Measurements from ENCODE around the gene NFIC.

The NFIC gene

DNA sequence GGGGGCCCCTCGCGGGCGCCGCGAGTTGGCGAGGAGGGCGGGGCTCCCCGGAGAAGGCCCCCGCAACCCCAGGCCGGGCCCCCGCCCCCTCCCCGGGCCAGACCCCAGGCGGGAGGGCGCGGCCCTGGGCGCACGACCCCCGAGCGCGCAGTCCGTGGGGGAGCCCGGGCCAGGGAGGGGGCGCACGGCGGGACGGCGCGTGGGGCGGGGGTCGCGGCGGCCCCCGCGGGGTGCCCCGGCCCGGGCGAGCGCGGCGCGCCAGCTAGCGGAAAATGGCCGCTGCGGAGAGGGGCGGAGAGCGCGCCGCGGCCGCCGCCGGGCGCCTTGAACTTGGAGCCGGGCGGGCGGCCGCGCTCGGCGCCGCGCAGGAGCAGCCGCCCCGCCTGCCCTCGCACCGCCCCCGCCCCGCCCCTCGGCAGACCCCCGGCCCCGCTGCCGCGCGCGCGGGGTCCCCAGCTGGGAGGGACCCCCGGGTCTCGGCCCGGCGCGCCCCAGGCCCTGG lies 6.4 kb upstream of the NFIC start:
- DNase-seq = peak; percentile 51

DNA sequence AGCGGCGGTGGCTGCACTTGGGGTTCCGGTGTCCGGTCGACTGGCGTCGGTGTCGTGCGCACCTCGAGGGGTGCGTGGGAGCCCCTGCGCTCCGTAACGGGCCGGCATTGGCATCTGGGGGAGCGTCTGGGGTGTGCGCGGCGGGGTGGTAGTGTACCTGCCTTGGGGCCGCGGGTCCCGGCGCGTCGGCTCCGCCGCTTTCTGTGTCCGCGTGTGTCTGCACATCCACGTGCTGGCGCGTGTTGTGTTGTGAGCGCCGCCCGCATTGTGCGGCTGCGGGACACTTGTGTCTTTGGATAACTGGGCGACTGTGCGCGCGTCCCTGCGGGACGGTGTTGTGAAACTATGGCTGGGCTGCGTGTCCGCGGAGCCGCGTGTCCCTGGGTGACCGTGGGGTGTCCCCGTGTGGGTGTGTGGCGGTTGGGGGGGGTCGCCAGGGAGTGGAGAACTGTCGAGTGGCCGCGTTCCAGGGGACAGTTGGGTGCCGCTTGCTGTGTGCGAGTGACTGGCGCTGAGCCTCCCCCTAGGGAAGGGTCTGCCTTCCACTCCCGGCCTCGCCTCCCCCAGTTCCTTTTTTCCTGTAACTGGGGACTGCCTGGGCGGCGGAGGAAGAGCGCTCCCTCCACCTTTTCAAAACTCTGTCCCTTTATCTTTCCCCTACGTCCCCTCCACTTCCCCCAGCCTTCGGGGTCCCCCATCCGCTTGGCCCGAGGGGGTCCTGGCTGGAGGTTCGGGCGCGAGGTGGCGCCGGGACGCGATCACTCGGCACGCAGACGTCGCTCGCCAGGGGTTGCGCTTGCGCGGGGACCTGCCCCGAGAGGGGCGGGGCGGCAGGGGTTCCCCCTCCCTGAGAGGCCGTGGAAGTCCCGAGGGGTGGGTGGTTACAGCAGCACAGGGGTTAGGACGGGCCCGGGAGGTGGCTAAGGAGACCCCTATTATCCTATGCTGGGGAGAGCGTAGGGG lies 5.7 kb upstream of the NFIC start:
- DNase-seq = peak; percentile 82

DNA sequence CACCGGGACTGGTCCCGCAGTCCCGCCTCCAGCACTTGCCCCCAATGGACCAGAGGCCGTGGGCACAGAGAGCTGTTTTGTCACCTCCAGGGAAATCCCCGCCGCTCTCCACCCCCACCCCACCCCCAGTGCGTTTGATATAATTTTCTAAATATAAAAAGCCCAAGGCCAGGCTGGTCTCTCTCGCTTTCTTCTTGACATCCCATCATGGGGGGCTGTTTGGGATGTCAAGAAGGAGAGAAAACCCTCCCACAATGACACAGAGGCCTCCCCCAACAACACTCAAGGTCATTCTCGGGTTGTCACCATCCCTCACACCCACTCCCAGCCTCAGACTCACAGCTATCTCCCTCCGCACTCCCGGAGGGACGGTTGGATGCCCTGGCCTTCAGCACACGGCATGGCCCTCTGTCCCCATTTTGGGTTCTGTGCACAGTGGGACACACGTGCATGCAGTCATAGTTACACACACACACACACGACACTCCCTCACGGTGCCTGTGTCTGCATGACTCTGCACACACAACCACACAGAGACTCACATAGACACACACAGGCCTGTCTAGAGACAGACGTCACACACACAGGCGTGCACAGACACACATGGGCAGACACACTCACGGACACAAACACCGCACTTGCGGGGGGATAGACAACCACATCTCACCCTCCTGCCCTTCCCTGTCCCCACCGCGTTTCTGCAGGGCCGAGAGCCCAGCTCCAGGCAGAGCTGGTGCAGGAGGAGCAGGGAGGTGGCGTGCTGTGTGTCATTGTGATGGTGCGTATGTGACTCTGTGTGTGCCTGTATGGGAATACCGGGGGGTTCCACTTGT lies 4.8 kb upstream of the NFIC start:
- no peak for DNase-seq

DNA sequence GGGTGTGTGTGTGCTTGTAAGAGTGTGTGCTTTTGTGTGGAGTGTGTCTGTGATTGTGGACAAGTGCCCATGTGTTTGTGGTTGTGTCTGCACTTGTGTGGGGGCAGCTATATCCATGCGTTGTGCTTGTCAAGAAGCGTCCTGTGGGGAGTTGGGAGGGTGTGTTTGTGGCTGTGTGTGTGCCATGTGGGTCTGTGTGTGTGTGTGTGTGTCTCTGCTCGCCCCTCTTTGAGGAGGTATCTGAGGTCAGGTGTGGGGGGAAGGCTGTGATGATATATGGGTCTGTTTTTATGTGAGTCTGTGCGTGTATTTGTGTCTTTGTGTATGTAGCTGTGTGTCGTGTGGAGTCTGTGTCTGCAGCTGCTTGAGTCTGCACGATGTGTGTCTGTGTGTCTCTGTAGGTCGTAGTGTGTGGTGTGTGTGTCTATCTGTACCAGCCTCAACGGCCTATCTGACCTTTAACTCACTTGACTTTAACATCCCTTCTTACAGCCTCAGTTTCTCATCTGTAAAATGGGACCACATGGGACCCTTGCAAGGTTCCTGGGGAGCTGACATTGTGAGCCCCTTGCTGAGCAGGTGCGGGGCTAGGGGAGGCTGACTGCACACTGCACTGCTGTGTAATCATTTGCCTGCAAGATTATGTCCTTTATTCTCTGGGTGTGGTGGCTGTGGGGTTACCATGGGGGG lies 4.0 kb upstream of the NFIC start:
- no peak for DNase-seq

DNA sequence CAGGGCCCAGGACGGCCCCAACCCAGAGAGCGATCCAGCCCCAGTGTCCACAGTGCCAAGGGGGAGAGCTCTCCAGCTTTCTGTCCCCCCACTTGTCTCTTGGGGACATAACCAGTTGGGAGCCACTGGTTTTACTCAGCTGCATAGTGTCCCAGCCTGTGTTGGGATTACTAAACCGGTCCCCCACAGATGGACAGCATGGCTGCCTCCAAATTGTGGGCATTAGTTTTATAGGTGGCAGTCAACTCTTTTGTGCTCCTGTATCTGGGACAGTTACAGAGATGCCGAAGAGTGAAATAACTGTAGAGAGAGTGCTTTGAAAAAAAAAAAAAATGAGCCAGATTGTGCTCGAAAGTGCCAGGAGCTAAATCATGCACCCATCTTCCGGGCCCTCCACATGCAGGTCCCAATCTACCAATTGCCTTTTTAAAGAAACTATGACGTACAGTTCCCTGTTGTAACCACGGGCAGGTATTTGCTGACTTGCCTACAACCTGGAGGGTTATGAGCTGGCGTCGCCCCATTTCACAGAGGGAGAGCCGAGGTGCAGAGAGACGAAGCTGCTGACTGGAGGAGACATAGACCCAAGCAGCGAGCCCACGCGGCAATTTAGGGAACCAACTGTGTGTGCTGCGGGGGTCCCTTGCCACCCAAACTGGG lies 2.4 kb upstream of the NFIC start:
- no peak for DNase-seq

DNA sequence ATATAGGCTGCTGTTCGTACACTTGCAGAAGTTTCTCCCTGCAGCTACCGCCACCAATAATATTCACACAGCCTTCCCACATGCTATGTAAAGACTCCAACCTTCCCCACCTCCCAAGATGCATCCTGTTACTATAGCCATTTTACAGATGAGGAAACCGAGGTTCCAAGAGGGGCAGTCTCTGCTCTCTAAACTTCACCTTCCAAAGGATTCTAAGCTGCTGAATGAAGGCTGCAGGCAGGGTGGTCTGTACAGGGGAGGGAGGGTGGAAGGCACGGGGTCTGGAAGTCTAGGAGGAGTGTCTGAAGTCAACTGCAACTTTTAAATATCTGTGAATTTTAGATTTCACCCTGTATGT lies 1.9 kb upstream of the NFIC start:
- no peak for DNase-seq

DNA sequence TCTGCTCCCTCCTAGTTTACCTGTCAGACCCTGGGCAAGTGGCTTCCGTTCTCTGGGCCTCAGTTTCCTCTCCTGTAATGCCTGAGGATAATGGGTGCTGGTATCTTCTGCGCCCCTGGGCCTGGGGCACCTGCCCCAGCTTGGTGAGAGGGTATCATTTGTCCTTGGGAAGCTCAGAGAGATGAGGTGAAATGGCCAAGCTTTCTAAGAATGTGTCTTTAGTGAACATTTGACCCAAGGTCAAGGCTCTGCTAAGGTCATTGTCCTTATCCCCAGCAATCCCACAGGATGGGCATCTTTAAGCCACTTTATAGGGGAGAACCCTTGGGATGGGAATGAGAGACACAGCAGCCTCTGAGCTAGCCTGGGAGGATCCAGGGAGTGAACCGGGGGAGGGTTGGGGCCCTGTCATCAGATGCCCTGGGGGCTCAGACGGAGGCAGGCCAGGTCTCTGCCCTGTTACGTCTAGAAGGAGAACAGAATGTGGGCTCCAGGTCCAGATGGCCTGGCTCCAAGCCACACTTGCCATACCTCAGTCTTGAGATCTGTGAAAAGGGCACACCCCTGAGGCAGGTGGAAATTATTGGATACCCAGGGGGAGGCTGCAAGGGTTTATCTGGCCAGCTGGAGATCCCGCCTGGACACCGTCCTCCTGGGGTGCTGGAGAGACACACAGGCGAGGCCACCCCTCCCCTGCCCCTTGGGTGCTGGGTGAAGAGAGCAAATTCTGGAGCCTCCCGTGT lies 1.1 kb upstream of the NFIC start:
- no peak for DNase-seq

DNA sequence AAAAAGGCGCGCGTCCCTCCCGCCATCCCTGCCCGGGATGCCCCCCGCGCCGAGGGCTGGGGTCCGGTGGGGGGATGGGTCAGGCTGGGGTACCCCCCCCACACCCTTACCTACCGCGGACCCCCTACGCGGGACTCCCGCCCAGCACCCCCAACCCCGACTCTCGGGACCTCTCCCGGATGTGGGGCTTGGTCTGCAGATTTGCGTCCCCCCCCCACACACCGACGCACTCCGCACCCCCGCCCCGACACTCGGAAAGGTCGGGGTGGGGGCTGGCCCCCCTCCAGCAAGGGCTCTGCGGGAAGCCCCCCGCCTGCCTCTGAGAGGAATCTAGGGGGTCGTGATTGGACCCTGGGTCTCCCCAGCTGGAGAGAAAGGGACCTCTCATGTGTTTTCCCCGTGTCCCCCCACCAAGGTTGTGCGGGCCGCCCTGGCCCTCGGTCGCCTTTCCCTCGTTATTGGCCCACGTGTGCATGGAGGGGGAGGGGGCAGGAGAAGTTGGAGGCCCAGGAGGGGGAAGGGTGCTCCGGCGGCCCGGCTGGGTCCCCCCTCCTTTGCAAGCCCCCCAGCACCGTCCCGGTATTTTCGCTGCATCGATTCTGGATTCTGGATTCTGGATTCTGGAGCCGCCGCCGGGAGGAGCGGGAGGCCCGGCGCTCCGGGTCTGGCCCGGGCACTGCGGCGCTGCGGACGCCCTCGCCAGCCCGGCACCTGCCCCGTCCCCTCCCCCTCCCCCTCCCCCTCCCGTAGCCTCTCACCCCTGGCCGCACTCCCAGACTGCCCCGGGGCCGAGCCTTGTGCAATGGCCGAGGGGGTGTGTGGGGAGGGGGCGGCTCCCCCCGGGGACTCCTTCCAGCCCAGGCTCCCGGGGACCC lies 607 bp downstream of the NFIC start:
- peak; percentile 44 for DNase-seq

DNA sequence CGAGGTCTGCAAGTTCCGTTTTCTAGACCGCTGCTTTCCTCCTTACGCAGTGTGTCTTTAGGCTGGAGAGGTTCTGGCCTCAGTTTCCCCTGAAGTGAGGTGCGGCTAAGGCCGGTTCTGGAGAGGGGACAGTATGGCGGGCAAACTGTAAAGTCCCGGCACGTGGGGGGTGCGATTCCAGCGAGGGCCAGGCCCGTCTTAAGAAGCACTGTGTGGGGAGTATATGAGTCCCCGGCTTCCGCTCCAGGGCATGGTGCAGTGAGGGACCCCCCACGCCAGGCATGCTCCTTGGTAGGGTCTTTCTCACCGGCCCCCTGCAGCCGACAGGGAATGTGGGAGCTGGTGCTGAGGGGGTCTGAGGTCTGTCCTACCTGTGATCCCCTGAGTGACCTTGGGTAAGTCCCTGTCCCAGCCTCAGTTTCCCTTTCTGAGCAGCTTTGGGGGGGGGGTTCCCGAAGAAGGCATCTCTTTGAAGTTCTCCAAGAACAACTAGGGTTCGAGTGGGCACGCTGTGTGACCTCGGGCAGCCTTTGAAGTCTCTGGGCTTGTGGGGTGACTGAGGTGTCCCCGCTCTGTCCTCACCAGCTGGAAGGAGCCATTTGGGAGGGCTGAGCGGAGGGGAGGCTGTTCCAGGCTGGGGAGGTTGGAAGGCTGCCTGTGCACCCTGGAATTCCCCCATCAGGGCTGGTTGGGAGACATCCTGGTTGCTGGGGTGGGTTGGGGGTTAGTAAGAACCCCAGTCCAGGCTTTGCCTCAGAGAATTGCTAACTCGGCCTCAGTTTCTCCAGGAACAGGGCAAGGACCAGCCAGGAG lies 1.5 kb downstream of the NFIC start:
- DNase-seq = no peak

DNA sequence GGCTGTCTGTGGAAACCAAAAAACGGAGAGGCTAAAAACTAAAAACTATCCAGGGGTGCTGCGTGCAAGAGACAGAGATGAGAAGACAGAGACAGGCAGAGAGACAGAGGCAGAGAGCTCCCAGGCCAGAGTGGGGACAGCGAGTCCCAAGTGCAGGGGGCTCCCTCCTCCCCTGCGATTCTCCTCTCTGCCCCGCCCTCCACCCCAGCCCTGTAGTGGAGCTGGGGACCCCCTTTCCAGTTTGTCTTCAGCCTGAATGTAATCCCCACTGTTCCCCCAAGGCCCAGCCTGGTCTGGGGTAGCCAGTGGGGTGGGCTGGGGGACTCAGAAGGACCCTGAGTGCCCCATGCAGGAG lies 2.0 kb downstream of the NFIC start:
- no peak for DNase-seq

DNA sequence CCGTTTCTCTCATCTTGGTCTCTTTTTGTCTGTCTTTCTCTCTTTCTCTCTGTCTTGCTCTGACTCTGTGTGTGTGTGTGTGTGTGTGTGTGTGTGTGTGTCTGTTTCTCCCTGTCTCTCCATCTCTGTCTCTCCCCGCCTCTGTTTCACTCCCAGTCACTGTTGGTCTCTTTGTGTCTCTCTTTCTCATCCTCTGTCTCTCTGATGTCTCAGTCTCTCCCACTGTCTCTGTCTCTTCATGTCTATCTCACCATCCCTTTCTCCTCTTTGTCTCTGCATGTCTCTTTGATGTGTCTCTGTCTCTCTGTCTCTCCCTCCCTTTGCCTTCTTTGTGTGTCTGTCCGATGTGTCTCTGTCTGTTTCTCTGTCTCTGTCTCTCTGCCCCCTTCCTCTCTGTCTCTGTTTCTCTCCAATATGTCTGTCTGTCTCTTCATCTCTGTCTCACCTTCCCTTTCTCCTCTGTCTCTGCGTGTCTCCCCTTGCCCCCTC lies 2.5 kb downstream of the NFIC start:
- no peak for DNase-seq

DNA sequence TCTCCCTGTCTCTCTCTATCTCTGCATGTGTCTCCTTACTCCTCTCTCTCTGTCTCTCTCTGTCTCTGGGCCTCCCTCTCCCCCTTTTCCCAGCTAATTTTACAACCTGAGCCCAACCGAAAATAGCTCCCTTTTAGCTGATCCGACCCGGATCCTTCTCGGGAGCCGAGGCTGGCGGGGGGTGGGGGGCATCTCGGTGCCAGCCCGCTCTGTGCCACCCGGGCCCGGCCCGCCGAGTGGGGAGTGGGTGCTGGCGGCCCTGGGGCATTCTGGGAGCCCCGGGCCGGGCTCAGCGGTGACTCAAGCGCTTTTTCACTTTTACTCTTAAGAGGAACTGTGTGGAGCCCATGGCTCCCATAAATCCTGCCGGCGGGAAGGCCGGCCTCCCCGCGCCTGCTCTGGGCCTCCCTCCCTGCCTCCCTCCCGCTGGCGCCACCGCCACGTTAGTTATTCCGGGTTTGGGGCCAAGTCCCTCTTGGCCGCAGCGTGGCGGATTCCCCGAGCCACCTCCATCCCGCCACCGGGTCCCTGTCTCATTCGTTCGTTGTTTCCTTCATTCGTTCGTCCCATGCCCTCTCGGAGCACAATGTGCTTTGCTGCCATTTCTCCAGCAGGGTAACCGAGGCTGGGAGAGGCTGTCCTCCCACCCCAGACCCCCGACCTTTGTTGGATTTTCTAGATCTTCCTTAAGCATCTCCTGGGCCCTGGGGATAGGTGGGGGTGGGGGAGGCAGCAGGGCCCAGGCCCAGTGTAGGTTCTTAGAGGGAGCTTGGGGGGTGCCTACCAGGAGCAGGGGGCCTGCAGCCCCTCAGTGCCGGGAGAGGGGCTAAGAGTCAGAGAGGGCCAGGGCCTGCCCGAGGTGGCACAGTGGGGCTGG lies 3.2 kb downstream of the NFIC start:
- DNase-seq = no peak

DNA sequence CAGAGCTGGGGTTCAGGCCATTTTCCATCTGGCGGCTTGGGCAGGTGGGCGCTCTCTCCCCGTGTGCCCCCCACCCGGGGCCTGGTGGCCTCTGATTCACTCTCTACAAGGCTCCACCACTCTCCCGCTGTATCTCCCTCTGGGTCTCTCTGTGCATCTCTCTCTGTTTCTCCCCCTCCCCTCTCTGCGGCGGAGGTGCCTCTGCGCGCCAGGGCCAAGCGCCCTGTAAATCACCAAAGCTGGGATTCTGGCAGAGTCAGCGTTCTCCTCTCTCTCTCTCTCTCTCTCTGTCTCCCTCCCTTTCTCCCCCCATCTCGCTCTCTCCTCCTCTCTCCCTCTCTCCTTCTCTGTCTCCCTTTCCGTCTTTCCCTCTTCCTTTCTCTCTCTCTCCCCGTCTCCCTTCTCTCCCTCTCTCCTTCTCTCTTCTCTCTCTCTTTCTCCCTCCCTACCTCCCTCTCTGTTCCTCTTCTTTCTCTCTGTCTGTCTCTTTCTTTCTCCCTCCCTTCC lies 3.9 kb downstream of the NFIC start:
- no peak for DNase-seq

DNA sequence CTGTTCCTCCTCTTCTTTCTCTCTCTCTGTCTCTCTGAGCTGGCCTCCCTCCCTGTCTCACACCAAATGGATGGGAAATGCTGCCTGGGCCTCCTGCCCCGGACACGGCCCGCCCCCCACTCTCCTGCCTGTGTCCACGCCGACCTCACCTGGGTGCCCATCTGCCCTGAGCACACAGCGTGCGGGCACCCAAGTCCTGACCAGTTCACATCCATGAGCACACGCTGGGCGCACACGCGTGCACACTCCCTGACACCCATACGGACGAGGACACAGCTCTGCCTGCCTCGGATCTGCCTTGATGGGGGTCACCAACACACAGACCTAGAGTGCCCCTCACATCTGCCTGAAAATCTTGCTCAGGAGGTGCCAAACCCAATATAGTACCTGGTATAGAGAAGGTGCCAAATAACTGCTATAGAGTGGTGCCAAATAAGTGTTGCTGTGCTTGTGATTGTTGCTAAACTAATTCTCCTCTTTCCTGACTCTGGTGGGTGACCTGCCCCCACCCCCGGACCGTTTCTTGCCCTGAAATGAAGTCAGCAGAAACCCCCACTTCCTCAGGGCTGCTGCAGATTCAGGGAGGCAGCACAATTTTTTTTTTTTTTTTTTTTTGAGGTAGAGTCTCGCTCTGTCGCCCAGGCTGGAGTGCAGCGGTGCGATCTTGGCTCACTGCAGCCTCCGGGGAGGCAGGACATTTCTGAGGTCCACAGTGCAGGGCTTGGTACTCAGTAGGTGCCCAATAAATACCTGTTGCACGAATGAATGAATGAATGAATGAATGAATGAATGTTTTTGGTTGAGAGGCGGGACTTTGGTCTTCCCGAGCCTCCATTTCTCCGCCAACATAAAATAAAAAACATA lies 4.6 kb downstream of the NFIC start:
- DNase-seq = no peak

DNA sequence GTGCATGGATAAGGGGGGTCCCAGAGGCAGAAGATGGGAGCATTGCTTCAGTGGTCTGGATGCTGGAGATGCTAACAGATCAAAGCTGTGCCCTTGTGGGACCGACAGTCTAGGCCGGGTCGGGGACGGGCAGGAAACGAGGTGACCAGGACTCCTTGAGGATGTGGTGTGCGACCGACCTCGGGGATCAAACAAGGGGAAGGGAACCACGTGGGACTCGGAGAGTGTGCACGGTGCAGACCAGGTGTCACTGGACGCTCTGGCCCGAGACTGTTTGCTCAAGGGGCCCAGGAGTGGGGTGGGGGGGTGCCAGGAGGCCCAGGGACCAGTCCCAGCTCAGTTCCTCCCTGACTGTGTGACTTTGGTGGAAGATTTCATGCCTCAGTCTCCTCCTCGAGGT lies 6.0 kb downstream of the NFIC start:
- DNase-seq = no peak

DNA sequence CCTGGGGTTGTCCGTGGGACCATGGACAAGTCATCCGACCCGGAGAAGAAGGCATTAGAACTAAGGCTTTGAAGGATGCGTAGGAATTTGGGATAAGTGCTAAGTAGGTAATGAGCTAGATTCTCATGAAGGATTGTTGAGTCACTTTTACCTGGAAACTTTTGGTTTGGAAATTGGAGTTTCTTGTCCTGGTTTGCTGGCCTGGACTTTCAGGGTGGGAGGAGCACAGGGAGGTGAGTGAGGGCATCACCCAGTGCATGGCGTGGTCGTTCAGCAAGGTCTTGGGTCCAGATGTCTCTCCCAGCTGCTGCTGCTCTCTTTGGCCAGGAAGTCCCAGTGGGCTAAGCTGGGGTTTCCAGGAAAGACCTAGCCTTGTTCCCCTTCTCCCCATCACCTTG lies 7.6 kb downstream of the NFIC start:
- no peak for DNase-seq

DNA sequence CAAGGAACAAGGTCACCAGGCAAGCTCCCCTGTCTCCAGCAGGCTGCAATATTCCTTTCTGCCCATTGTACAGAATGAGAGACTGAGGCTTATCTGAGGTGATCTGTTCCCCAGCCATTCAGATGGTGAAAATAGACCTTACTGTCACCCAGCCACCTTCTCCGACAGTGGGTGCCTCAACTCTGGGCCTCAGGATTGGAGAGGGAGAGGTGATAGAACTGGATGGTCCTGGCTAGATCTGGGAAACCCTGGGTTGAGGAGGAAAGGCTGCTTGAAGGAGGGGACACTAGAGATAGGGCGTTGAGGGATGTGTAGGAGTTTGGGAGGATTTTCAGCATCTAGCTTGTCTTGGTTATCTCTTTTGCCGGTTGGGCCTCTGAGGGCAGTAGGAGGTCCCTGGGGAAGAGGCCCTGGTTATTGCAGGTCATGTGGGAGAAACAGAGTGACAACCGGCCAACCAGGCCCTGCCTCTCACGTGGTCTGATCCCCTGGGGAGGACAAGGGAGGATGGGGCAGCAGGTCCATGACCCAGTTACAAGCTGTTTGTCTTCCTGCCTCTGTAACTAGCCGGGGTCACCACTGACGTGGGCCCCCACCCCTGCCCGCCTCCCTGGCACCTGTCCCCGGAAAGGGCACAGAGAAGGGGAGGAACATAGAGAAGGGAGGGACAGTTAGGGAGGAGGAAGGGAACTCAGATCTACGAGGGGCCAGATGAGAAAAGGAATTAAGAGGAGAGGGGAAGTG lies 8.2 kb downstream of the NFIC start:
- no peak for DNase-seq

Data from stimulated activated CD8-positive, alpha-beta memory T cell treated with anti-CD3 and anti-CD28 coated beads, Interleukin-4, amount 100 ng/mL, for 48 hours (primary cell).